Fibroblast of lung (primary cell): Measurements from ENCODE around the gene CXorf66. TPM values are rescaled to one million over a fixed set of nuclear protein-coding genes. Genes with fewer than 3 reads are reported as not detected.

ENCODE experiments used
- DNase-seq, 2 donors: peaks; one replicate each; pipeline versions ENCODE4 v3.0.0 to v3.0.0-alpha.2; 2010; ENCODE audit warnings: low read depth in 2 of 2
- H2AFZ ChIP-seq: 2 replicates; pipeline ENCODE4 v1.5.1; 2012; ENCODE audit warnings: low read length, control low read depth, inconsistent platforms
- H3K27ac ChIP-seq: 2 replicates; pipeline ENCODE4 v1.5.1; 2011; ENCODE audit warnings: low read length, control low read depth; ENCODE audit not compliant: insufficient read depth
- H3K27me3 ChIP-seq: 2 replicates; pipeline ENCODE4 v1.5.1; 2011; ENCODE audit warnings: mild to moderate bottlenecking, low read length; ENCODE audit not compliant: control insufficient read depth, insufficient read depth
- H3K36me3 ChIP-seq: 2 replicates; pipeline ENCODE4 v1.5.1; 2011; ENCODE audit warnings: low read length; ENCODE audit not compliant: control insufficient read depth, insufficient read depth
- H3K4me1 ChIP-seq: 2 replicates; pipeline ENCODE4 v1.5.1; 2011; ENCODE audit warnings: low read length; ENCODE audit not compliant: control insufficient read depth, insufficient read depth; ENCODE audit errors: extremely low read depth
- H3K4me2 ChIP-seq: 2 replicates; pipeline ENCODE4 v1.5.1; 2011; ENCODE audit warnings: low read length, control low read depth; ENCODE audit not compliant: insufficient read depth; ENCODE audit errors: extremely low read depth
- H3K4me3 ChIP-seq, 4 experiments: fragments of 200-600 bp in 1 of 4; sonication (generic) in 1 of 4; replicated peaks in 1 of 4; 2 replicates each; pipeline ENCODE4 v1.5.1; 2011 to 2016; ENCODE audit warnings: low read length in 4 of 4, low read depth in 3 of 4, mild to moderate bottlenecking in 3 of 4, control low read depth in 2 of 4, inconsistent platforms in 1 of 4, mixed read lengths in 1 of 4; ENCODE audit not compliant: insufficient read depth in 1 of 4; ENCODE audit errors: control extremely low read depth in 1 of 4
- H3K79me2 ChIP-seq: 2 replicates; pipeline ENCODE4 v1.5.1; 2012; ENCODE audit warnings: mild to moderate bottlenecking, low read length, inconsistent platforms; ENCODE audit not compliant: control insufficient read depth, insufficient read depth
- H3K9ac ChIP-seq: 2 replicates; pipeline ENCODE4 v1.5.1; 2011; ENCODE audit warnings: mild to moderate bottlenecking, low read length, control low read depth; ENCODE audit not compliant: insufficient read depth
- H3K9me3 ChIP-seq: 2 replicates; pipeline ENCODE4 v1.5.1; 2012; ENCODE audit warnings: low read depth, low read length; ENCODE audit not compliant: control insufficient read depth, insufficient read depth
- H4K20me1 ChIP-seq: 2 replicates; pipeline ENCODE4 v1.5.1; 2011; ENCODE audit warnings: low read length; ENCODE audit not compliant: control insufficient read depth, insufficient read depth; ENCODE audit errors: extremely low read depth
- CTCF ChIP-seq, 2 donors: IDR thresholded peaks in 1 of 2; conservative IDR thresholded peaks in 1 of 2; 1 replicate in 1 of 2; 2 replicates in 1 of 2; pipeline ENCODE4 v1.5.1; 2011 to 2012; ENCODE audit warnings: low read length in 2 of 2, control low read depth in 1 of 2, inconsistent platforms in 1 of 2, low read depth in 1 of 2, mild to moderate bottlenecking in 1 of 2
- EZH2 ChIP-seq: IDR thresholded peaks from 2 replicates; pipeline ENCODE4 v1.5.1; 2012; ENCODE audit warnings: low read length, control low read depth, mild to moderate bottlenecking; ENCODE audit errors: missing control alignments
- polyA plus RNA-seq, 2 donors: library from polyadenylated mRNA; depleted of rRNA in 1 of 2; stranded (reverse) in 1 of 2; unstranded in 1 of 2; fragments of >200 nt; gene quantifications; 2 replicates each; pipeline ENCODE4 v1.2.1, GENCODE V29; 2011 to 2012; ENCODE audit warnings: missing spikeins in 1 of 2
- total RNA-seq: library from RNA; depleted of rRNA; stranded (reverse); fragments of >200 nt; gene quantifications from 2 replicates; pipeline ENCODE4 v1.2.1, GENCODE V29; 2014

The CXorf66 gene
- total and polyA plus RNA-seq, 2 donors (not counting 1 experiment from before 2014, with no cell fraction given) = not detected

- H3K27ac ChIP-seq = no peak overlapping the region
- peaks cover 7% of the 10 kb centered on the region for H3K79me2 ChIP-seq
- H3K36me3 ChIP-seq = no peaks in the 10 kb centered on the region
- H2AFZ ChIP-seq = no peak overlapping the region
- H3K9me3 ChIP-seq = no peaks in the 10 kb centered on the region
- DNase-seq = no peak
- H4K20me1 ChIP-seq = no peaks in the 10 kb centered on the region
- no peak for TF ChIP-seq CTCF (conservative IDR thresholded peaks at IDR 0.05 in 1 of 2, IDR thresholded peaks at IDR 0.05 in 1 of 2; ENCODE audit: low read depth in 1 of 2, low read length in 2 of 2)
- H3K4me3 ChIP-seq = no peak overlapping the region
- peaks cover 3% of the 10 kb centered on the region for H3K4me1 ChIP-seq
- H3K9ac ChIP-seq = no peak overlapping the region
- H3K27me3 ChIP-seq = no peaks in the 10 kb centered on the region
- no peak overlapping the region for H3K4me2 ChIP-seq
Observed at GRCh38 chrX:139914421-139914820, 50.9 kb downstream of the CXorf66 start.

GRCh38 chrX:139909712-139910111, 55.6 kb downstream of the CXorf66 start:
- H3K4me3 ChIP-seq = no peak overlapping the region
- H3K27ac ChIP-seq = no peak overlapping the region
- no peak overlapping the region for H2AFZ ChIP-seq
- H3K4me1 ChIP-seq = no peaks in the 10 kb centered on the region
- H3K9me3 ChIP-seq = no peaks in the 10 kb centered on the region
- DNase-seq = no peak
- no peaks in the 10 kb centered on the region for H3K36me3 ChIP-seq
- no peak overlapping the region for H3K4me2 ChIP-seq
- H3K27me3 ChIP-seq = no peaks in the 10 kb centered on the region
- peaks cover 2% of the 10 kb centered on the region for H3K79me2 ChIP-seq
- H4K20me1 ChIP-seq = no peaks in the 10 kb centered on the region
- H3K9ac ChIP-seq = no peak overlapping the region
- TF ChIP-seq CTCF (conservative IDR thresholded peaks at IDR 0.05 in 1 of 2, IDR thresholded peaks at IDR 0.05 in 1 of 2; ENCODE audit: low read depth in 1 of 2, low read length in 2 of 2) (no peak), EZH2 (no peak)

- H3K4me1 ChIP-seq = no peaks in the 10 kb centered on the region
- DNase-seq = no peak
- H4K20me1 ChIP-seq = no peaks in the 10 kb centered on the region
- H3K27me3 ChIP-seq = no peaks in the 10 kb centered on the region
- H3K79me2 ChIP-seq = no peaks in the 10 kb centered on the region
- H3K4me3 ChIP-seq = no peak overlapping the region
- no peak overlapping the region for H3K4me2 ChIP-seq
- no peaks in the 10 kb centered on the region for H3K36me3 ChIP-seq
- H3K27ac ChIP-seq = no peak overlapping the region
- no peak overlapping the region for H2AFZ ChIP-seq
- no peak overlapping the region for H3K9ac ChIP-seq
- TF ChIP-seq EZH2 = no peak
- TF ChIP-seq CTCF (conservative IDR thresholded peaks at IDR 0.05 in 1 of 2, IDR thresholded peaks at IDR 0.05 in 1 of 2; ENCODE audit: low read depth in 1 of 2, low read length in 2 of 2) = no peak
- H3K9me3 ChIP-seq = no peaks in the 10 kb centered on the region
Observed at GRCh38 chrX:139907078-139907477, 58.2 kb downstream of the CXorf66 start.
